GM23338 (cell line): ENCODE data around the gene MAPK4. TPM values are rescaled to one million over a fixed set of nuclear protein-coding genes. Genes with fewer than 3 reads are reported as not detected.

Source experiments
- ATAC-seq: fragments of 200-7000 bp; cut with Tn5 transposase; 3 replicates; pipeline ENCODE4 v1.9.1; 2020
- DNase-seq: peaks from one replicate; pipeline ENCODE4 v3.0.0-alpha.2; 2015; ENCODE audit warnings: low spot score
- H2AFZ ChIP-seq: fragments of 200-600 bp; sonication (generic); 2 replicates; pipeline ENCODE4 v1.8.0; 2016; ENCODE audit warnings: antibody characterized with exemption, mild to moderate bottlenecking, moderate library complexity
- H3F3A ChIP-seq: fragments of 200-600 bp; sonication (generic); replicated peaks from 2 replicates; pipeline ENCODE4 v1.8.0; 2017; ENCODE audit warnings: antibody characterized with exemption, mixed run types, low read depth
- H3K27ac ChIP-seq: fragments of 200-600 bp; sonication (generic); 2 replicates; pipeline ENCODE4 v1.6.1; 2016; ENCODE audit warnings: low read depth
- H3K27me3 ChIP-seq: fragments of 200-600 bp; sonication (generic); 2 replicates; pipeline ENCODE4 v1.8.0; 2016; ENCODE audit warnings: mild to moderate bottlenecking, mixed run types, moderate library complexity; ENCODE audit not compliant: insufficient read depth
- H3K36me3 ChIP-seq: fragments of 200-600 bp; sonication (generic); 2 replicates; pipeline ENCODE4 v1.8.0; 2016; ENCODE audit warnings: mild to moderate bottlenecking; ENCODE audit not compliant: insufficient read depth
- H3K4me1 ChIP-seq: fragments of 200-600 bp; sonication (generic); 2 replicates; pipeline ENCODE4 v1.8.0; 2016; ENCODE audit warnings: mild to moderate bottlenecking, moderate library complexity; ENCODE audit not compliant: insufficient read depth
- H3K4me2 ChIP-seq: fragments of 200-600 bp; sonication (generic); 2 replicates; pipeline ENCODE4 v1.7.1; 2017; ENCODE audit warnings: mixed run types
- H3K4me3 ChIP-seq: fragments of 200-600 bp; sonication (generic); 2 replicates; pipeline ENCODE4 v1.6.1; 2016; ENCODE audit warnings: mixed run types
- H3K79me2 ChIP-seq: fragments of 200-600 bp; sonication (generic); replicated peaks from 2 replicates; pipeline ENCODE4 v1.8.0; 2017; ENCODE audit warnings: mild to moderate bottlenecking; ENCODE audit not compliant: insufficient read depth
- H3K9me2 ChIP-seq: fragments of 200-600 bp; sonication (generic); 2 replicates; pipeline ENCODE4 v1.8.0; 2017; ENCODE audit not compliant: insufficient read depth
- H4K20me1 ChIP-seq: fragments of 200-600 bp; sonication (generic); replicated peaks from 2 replicates; pipeline ENCODE4 v1.8.0; 2017; ENCODE audit warnings: mild to moderate bottlenecking; ENCODE audit not compliant: insufficient read depth
- H3K27ac Mint-ChIP-seq: 2 replicates; pipeline ENCODE4 v1.8.0; 2020; ENCODE audit warnings: inconsistent platforms, mild to moderate bottlenecking, moderate library complexity, mixed read lengths
- H3K27me3 Mint-ChIP-seq: 3 replicates; pipeline ENCODE4 v1.8.0; 2022; ENCODE audit warnings: low read depth, mild to moderate bottlenecking, moderate library complexity, mixed read lengths, inconsistent platforms; ENCODE audit not compliant: insufficient read depth, poor library complexity
- H3K36me3 Mint-ChIP-seq: 3 replicates; pipeline ENCODE4 v1.8.0; 2021; ENCODE audit warnings: low read depth, mild to moderate bottlenecking, inconsistent platforms, moderate library complexity, mixed read lengths
- H3K4me1 Mint-ChIP-seq: 3 replicates; pipeline ENCODE4 v1.8.0; 2020; ENCODE audit warnings: mild to moderate bottlenecking, inconsistent platforms, mixed read lengths
- H3K4me3 Mint-ChIP-seq: 3 replicates; pipeline ENCODE4 v1.8.0; 2021; ENCODE audit warnings: moderate library complexity, mild to moderate bottlenecking, inconsistent platforms, mixed read lengths
- H3K9me3 Mint-ChIP-seq: 3 replicates; pipeline ENCODE4 v1.8.0; 2020; ENCODE audit warnings: moderate library complexity, mild to moderate bottlenecking, inconsistent platforms, mixed read lengths
- CREB1 ChIP-seq: fragments of 250-450 bp; sonication (Bioruptor Pico); IDR thresholded peaks from 2 replicates; pipeline ENCODE4 v1.5.0; 2020; ENCODE audit warnings: low read depth, mild to moderate bottlenecking, moderate library complexity
- EZH2 ChIP-seq: fragments of 200-600 bp; sonication (generic); IDR thresholded peaks from one replicate; pipeline ENCODE4 v1.8.0; 2017; ENCODE audit warnings: antibody characterized with exemption, mild to moderate bottlenecking, low read depth; ENCODE audit not compliant: unreplicated experiment
- EZH2phosphoT487 ChIP-seq: fragments of 200-600 bp; sonication (generic); IDR thresholded peaks from one replicate; pipeline ENCODE4 v1.8.1; 2018; ENCODE audit warnings: antibody characterized with exemption; ENCODE audit not compliant: unreplicated experiment
- JUNB ChIP-seq: IDR thresholded peaks from one replicate; pipeline ENCODE4 v1.6.1; 2016; ENCODE audit warnings: antibody characterized with exemption; ENCODE audit not compliant: unreplicated experiment
- NANOG ChIP-seq: IDR thresholded peaks from 2 replicates; pipeline ENCODE4 v1.6.1; 2016; ENCODE audit warnings: antibody characterized with exemption, borderline replicate concordance
- POLR2AphosphoS5 ChIP-seq: IDR thresholded peaks from 2 replicates; pipeline ENCODE4 v1.6.1; 2016; ENCODE audit warnings: antibody characterized with exemption, low read depth
- STAT1 ChIP-seq: IDR thresholded peaks from one replicate; pipeline ENCODE4 v1.6.1; 2016; ENCODE audit warnings: antibody characterized with exemption; ENCODE audit not compliant: unreplicated experiment
- ZNF114 ChIP-seq: fragments of 250-450 bp; sonication (Bioruptor Pico); IDR thresholded peaks from 2 replicates; pipeline ENCODE4 v1.5.0; 2020; ENCODE audit warnings: mild to moderate bottlenecking, moderate library complexity
- ZNF331 ChIP-seq: fragments of 250-450 bp; sonication (Bioruptor Pico); IDR thresholded peaks from 2 replicates; pipeline ENCODE4 v1.5.0; 2020; ENCODE audit warnings: low read depth, mild to moderate bottlenecking, moderate library complexity
- polyA plus RNA-seq: library from polyadenylated mRNA; unstranded; fragments of >200 nt; fragmentation: Nextera tagmentation; extraction: Ambion mirVana; gene quantifications from 2 replicates; pipeline ENCODE4 v1.2.1, GENCODE V29; 2016
- total RNA-seq: library from RNA; depleted of rRNA; stranded (reverse); fragments of >200 nt; shearing (Covaris generic); gene quantifications from 2 replicates; pipeline ENCODE4 v1.2.3, GENCODE V29; 2014
- TF ChIP-seq, protein P1 (sequence below), 2 experiments: fragments of 200-600 bp in 1 of 2; sonication (generic) in 1 of 2; conservative IDR thresholded peaks; 2 replicates each; pipeline versions ENCODE4 v1.5.1 to v1.6.1; 2016 to 2017; ENCODE audit warnings: antibody characterized with exemption in 2 of 2, low read depth in 2 of 2, mild to moderate bottlenecking in 2 of 2, moderate library complexity in 1 of 2
- TF ChIP-seq, protein P2 (sequence below): IDR thresholded peaks from one replicate; pipeline ENCODE4 v1.6.1; 2018; ENCODE audit warnings: antibody characterized with exemption; ENCODE audit not compliant: unreplicated experiment
- TF ChIP-seq, protein P3 (sequence below): IDR thresholded peaks from 2 replicates; pipeline ENCODE4 v1.6.1; 2016; ENCODE audit warnings: antibody characterized with exemption
- TF ChIP-seq, protein P4 (sequence below): fragments of 250-450 bp; sonication (Bioruptor Pico); IDR thresholded peaks from 2 replicates; pipeline ENCODE4 v1.5.0; 2020; ENCODE audit warnings: mild to moderate bottlenecking, moderate library complexity

MAPK4 gene
- total and polyA plus RNA-seq, 2 experiments from 2014 or later = 1.3 to 4.4 TPM

DNA sequence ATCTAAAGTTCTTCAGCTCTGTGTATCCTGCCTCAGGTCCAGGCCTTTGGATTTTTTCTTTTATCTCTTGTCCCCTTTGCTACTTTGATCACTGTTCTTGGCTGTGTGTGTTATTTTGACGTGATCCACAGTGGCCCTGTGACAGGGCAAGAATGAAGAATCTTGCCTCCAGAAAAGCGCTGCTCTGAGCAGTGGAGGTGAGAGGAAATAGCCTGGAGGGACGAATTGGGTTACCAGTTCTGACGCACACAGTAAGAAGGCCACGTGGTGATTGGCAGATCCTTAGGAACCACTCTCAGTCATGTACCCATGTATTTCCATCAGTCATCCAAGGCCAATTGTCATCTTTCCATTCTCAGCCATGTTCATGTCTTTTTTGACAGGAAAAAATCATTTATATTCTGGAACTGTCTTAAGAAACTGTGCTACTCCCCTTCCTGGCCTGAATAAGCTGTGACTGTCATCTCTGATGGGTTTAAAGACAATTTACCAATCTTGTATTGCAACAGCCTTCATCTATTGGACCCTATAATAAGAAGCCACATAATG lies 47.6 kb downstream of the MAPK4 start:
- no peak for ATAC-seq
- Mint-ChIP-seq H3K9me3 (peaks cover 8% of the 10 kb centered on the region), H3K27me3 (no peaks in the 10 kb centered on the region), H3K4me3 (no peak overlapping the region), H3K27ac (no peak overlapping the region), H3K36me3 (peaks cover 3% of the 10 kb centered on the region; the same call in 1 of the 3 replicates), H3K4me1 (no peaks in the 10 kb centered on the region)
- Histone ChIP-seq H3K27ac (no peak overlapping the region), H3K79me2 (no peaks in the 10 kb centered on the region), H3K9me2 (peaks cover 4% of the 10 kb centered on the region; the same call in 1 of the 2 replicates), H3F3A (no peaks in the 10 kb centered on the region), H3K36me3 (no peaks in the 10 kb centered on the region), H3K27me3 (no peaks in the 10 kb centered on the region), H3K4me1 (no peaks in the 10 kb centered on the region), H4K20me1 (no peaks in the 10 kb centered on the region), H3K4me3 (no peak overlapping the region), H3K4me2 (no peak overlapping the region), H2AFZ (no peak overlapping the region)
- no peak for DNase-seq
- TF ChIP-seq STAT1 (no peak), EZH2 (no peak), CREB1 (CRISPR knock-in tag) (no peak), JUNB (no peak), POLR2AphosphoS5 (no peak), NANOG (no peak), ZNF331 (no peak), EZH2phosphoT487 (no peak), ZNF114 (CRISPR knock-in tag) (no peak)
- TF ChIP-seq, protein P1, sequence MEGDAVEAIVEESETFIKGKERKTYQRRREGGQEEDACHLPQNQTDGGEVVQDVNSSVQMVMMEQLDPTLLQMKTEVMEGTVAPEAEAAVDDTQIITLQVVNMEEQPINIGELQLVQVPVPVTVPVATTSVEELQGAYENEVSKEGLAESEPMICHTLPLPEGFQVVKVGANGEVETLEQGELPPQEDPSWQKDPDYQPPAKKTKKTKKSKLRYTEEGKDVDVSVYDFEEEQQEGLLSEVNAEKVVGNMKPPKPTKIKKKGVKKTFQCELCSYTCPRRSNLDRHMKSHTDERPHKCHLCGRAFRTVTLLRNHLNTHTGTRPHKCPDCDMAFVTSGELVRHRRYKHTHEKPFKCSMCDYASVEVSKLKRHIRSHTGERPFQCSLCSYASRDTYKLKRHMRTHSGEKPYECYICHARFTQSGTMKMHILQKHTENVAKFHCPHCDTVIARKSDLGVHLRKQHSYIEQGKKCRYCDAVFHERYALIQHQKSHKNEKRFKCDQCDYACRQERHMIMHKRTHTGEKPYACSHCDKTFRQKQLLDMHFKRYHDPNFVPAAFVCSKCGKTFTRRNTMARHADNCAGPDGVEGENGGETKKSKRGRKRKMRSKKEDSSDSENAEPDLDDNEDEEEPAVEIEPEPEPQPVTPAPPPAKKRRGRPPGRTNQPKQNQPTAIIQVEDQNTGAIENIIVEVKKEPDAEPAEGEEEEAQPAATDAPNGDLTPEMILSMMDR (conservative IDR thresholded peaks at IDR 0.05; ENCODE audit: low read depth in 2 of 2) = no peak
- TF ChIP-seq, protein P2, sequence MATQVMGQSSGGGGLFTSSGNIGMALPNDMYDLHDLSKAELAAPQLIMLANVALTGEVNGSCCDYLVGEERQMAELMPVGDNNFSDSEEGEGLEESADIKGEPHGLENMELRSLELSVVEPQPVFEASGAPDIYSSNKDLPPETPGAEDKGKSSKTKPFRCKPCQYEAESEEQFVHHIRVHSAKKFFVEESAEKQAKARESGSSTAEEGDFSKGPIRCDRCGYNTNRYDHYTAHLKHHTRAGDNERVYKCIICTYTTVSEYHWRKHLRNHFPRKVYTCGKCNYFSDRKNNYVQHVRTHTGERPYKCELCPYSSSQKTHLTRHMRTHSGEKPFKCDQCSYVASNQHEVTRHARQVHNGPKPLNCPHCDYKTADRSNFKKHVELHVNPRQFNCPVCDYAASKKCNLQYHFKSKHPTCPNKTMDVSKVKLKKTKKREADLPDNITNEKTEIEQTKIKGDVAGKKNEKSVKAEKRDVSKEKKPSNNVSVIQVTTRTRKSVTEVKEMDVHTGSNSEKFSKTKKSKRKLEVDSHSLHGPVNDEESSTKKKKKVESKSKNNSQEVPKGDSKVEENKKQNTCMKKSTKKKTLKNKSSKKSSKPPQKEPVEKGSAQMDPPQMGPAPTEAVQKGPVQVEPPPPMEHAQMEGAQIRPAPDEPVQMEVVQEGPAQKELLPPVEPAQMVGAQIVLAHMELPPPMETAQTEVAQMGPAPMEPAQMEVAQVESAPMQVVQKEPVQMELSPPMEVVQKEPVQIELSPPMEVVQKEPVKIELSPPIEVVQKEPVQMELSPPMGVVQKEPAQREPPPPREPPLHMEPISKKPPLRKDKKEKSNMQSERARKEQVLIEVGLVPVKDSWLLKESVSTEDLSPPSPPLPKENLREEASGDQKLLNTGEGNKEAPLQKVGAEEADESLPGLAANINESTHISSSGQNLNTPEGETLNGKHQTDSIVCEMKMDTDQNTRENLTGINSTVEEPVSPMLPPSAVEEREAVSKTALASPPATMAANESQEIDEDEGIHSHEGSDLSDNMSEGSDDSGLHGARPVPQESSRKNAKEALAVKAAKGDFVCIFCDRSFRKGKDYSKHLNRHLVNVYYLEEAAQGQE = no peak
- TF ChIP-seq, protein P3, sequence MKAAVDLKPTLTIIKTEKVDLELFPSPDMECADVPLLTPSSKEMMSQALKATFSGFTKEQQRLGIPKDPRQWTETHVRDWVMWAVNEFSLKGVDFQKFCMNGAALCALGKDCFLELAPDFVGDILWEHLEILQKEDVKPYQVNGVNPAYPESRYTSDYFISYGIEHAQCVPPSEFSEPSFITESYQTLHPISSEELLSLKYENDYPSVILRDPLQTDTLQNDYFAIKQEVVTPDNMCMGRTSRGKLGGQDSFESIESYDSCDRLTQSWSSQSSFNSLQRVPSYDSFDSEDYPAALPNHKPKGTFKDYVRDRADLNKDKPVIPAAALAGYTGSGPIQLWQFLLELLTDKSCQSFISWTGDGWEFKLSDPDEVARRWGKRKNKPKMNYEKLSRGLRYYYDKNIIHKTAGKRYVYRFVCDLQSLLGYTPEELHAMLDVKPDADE = no peak
- TF ChIP-seq, protein P4, sequence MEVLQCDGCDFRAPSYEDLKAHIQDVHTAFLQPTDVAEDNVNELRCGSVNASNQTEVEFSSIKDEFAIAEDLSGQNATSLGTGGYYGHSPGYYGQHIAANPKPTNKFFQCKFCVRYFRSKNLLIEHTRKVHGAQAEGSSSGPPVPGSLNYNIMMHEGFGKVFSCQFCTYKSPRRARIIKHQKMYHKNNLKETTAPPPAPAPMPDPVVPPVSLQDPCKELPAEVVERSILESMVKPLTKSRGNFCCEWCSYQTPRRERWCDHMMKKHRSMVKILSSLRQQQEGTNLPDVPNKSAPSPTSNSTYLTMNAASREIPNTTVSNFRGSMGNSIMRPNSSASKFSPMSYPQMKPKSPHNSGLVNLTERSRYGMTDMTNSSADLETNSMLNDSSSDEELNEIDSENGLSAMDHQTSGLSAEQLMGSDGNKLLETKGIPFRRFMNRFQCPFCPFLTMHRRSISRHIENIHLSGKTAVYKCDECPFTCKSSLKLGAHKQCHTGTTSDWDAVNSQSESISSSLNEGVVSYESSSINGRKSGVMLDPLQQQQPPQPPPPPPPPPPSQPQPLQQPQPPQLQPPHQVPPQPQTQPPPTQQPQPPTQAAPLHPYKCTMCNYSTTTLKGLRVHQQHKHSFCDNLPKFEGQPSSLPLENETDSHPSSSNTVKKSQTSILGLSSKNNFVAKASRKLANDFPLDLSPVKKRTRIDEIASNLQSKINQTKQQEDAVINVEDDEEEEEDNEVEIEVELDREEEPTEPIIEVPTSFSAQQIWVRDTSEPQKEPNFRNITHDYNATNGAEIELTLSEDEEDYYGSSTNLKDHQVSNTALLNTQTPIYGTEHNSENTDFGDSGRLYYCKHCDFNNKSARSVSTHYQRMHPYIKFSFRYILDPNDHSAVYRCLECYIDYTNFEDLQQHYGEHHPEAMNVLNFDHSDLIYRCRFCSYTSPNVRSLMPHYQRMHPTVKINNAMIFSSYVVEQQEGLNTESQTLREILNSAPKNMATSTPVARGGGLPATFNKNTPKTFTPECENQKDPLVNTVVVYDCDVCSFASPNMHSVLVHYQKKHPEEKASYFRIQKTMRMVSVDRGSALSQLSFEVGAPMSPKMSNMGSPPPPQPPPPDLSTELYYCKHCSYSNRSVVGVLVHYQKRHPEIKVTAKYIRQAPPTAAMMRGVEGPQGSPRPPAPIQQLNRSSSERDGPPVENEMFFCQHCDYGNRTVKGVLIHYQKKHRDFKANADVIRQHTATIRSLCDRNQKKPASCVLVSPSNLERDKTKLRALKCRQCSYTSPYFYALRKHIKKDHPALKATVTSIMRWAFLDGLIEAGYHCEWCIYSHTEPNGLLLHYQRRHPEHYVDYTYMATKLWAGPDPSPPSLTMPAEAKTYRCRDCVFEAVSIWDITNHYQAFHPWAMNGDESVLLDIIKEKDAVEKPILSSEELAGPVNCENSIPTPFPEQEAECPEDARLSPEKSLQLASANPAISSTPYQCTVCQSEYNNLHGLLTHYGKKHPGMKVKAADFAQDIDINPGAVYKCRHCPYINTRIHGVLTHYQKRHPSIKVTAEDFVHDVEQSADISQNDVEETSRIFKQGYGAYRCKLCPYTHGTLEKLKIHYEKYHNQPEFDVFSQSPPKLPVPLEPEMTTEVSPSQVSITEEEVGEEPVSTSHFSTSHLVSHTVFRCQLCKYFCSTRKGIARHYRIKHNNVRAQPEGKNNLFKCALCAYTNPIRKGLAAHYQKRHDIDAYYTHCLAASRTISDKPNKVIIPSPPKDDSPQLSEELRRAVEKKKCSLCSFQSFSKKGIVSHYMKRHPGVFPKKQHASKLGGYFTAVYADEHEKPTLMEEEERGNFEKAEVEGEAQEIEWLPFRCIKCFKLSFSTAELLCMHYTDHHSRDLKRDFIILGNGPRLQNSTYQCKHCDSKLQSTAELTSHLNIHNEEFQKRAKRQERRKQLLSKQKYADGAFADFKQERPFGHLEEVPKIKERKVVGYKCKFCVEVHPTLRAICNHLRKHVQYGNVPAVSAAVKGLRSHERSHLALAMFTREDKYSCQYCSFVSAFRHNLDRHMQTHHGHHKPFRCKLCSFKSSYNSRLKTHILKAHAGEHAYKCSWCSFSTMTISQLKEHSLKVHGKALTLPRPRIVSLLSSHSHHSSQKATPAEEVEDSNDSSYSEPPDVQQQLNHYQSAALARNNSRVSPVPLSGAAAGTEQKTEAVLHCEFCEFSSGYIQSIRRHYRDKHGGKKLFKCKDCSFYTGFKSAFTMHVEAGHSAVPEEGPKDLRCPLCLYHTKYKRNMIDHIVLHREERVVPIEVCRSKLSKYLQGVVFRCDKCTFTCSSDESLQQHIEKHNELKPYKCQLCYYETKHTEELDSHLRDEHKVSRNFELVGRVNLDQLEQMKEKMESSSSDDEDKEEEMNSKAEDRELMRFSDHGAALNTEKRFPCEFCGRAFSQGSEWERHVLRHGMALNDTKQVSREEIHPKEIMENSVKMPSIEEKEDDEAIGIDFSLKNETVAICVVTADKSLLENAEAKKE (CRISPR knock-in tag) = no peak
